ENCODE results near the gene SGK1. TPM values are rescaled to one million over a fixed set of nuclear protein-coding genes. Genes with fewer than 3 reads are reported as not detected.
"Not testable (repeated sequence)": the region's sequence is repeated elsewhere in the genome, so short reads cannot be mapped to it uniquely, and the experiment has no call there.

Gene SGK1
- polyA plus RNA-seq, 2 of the 4 experiments (the other 2 are of a cell fraction), result 41.3 to 131 TPM

GRCh38 chr6:134319686-134320085 is 1.8 kb upstream of the SGK1 start:
- WGBS (ENCODE audit: missing lambda C conversion rate), result 74% methylated on average over 2 of the region's 2 CpGs
- ATAC-seq; H3K4me3 ChIP-seq; H3K4me1 ChIP-seq; DNase-seq (ENCODE audit: low read depth in 1 of 2, low spot score in 1 of 2); H3K9me3 ChIP-seq; CTCF ChIA-PET; POLR2A ChIA-PET; FAIRE-seq; H3K4me2 ChIP-seq; H3K27ac ChIP-seq: not testable (repeated sequence)

GRCh38 chr6:134318974-134319281 is 1.0 kb upstream of the SGK1 start:
- no peak overlapping the region for H3K4me2 ChIP-seq
- no peak for DNase-seq (ENCODE audit: low read depth in 1 of 2, low spot score in 1 of 2)
- POLR2A ChIA-PET, result no interaction called here
- peaks cover 9% of the 10 kb centered on the region; the same call in 2 of the 3 replicates for H3K4me1 ChIP-seq
- H3K9me3 ChIP-seq, result no peaks in the 10 kb centered on the region
- no peak for TF ChIP-seq MYC (IDR thresholded peaks at IDR 0.05; ENCODE audit: borderline replicate concordance, low read length)
- TF ChIP-seq ZSCAN20 (CRISPR knock-in tag; IDR thresholded peaks at IDR 0.05), result no peak
- no peak for TF ChIP-seq EP300 (IDR thresholded peaks at IDR 0.05)
- TF ChIP-seq PHF8 (IDR thresholded peaks at IDR 0.05; ENCODE audit: borderline replicate concordance, low read depth), result no peak
- TF ChIP-seq, protein P1, sequence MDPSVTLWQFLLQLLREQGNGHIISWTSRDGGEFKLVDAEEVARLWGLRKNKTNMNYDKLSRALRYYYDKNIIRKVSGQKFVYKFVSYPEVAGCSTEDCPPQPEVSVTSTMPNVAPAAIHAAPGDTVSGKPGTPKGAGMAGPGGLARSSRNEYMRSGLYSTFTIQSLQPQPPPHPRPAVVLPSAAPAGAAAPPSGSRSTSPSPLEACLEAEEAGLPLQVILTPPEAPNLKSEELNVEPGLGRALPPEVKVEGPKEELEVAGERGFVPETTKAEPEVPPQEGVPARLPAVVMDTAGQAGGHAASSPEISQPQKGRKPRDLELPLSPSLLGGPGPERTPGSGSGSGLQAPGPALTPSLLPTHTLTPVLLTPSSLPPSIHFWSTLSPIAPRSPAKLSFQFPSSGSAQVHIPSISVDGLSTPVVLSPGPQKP (IDR thresholded peaks at IDR 0.05; ENCODE audit: low read depth, low read length), result no peak
- TF ChIP-seq MAZ (IDR thresholded peaks at IDR 0.05; ENCODE audit: borderline replicate concordance, low read depth, low read length), result no peak
- TF ChIP-seq SMC3 (IDR thresholded peaks at IDR 0.05), result no peak
- TF ChIP-seq TFCP2L1 (CRISPR knock-in tag; IDR thresholded peaks at IDR 0.05), result no peak
- no peak for TF ChIP-seq E2F6 (IDR thresholded peaks at IDR 0.05; ENCODE audit: borderline replicate concordance, low read depth)
- TF ChIP-seq ZNF302 (CRISPR knock-in tag; IDR thresholded peaks at IDR 0.05), result no peak
- no peak for TF ChIP-seq TP53 (CRISPR knock-in tag; IDR thresholded peaks at IDR 0.05)
- H3K27ac ChIP-seq, result no peak overlapping the region
- no peak for ATAC-seq
- H3K4me3 ChIP-seq, result no peak overlapping the region
- WGBS (ENCODE audit: missing lambda C conversion rate), result 94% methylated on average over 1 of the region's 1 CpG
- FAIRE-seq, result no peak
- CTCF ChIA-PET, result no interaction called here

- Histone ChIP-seq H3K4me2 (peak overlapping the region; percentile 87), H3K4me3 (peak overlapping the region; percentile 44), H3K27ac (peak overlapping the region in 1 of 2 experiments; percentile 46; a peak in 2 of 6 replicates), H3K9me3 (no peaks in the 10 kb centered on the region), H3K4me1 (peaks cover 9% of the 10 kb centered on the region; the same call in 2 of the 3 replicates)
- 55% methylated on average over 8 of the region's 8 CpGs for WGBS (ENCODE audit: missing lambda C conversion rate)
- CTCF ChIA-PET, result interaction anchor here (1.2 kb wide), 1 partner anchor 564 kb away, joined by 3 read pairs; no protein-coding TSS in a partner anchor
- no peak for ATAC-seq
- POLR2A ChIA-PET, result no interaction called here
- no peak for DNase-seq (ENCODE audit: low read depth in 1 of 2, low spot score in 1 of 2)
- FAIRE-seq, result no peak
- TF ChIP-seq ZSCAN20 (CRISPR knock-in tag; IDR thresholded peaks at IDR 0.05) (no peak), SREBF2 (IDR thresholded peaks at IDR 0.05) (no peak), CHD4 (IDR thresholded peaks at IDR 0.05; ENCODE audit: borderline replicate concordance) (no peak), JUN (IDR thresholded peaks at IDR 0.05) (no peak), FOSL2 (IDR thresholded peaks at IDR 0.05) (no peak), FOSL2 (CRISPR knock-in tag; IDR thresholded peaks at IDR 0.05) (no peak), RAD21 (conservative IDR thresholded peaks at IDR 0.05 in 1 of 2, IDR thresholded peaks at IDR 0.05 in 1 of 2) (no peak), RNF2 (IDR thresholded peaks at IDR 0.05; ENCODE audit: borderline replicate concordance, low read depth) (no peak), MYC (IDR thresholded peaks at IDR 0.05; ENCODE audit: borderline replicate concordance, low read length) (no peak), GATA3 (IDR thresholded peaks at IDR 0.05; ENCODE audit: borderline replicate concordance) (no peak), FOXS1 (CRISPR knock-in tag; IDR thresholded peaks at IDR 0.05) (no peak), NFE2L2 (conservative IDR thresholded peaks at IDR 0.05; ENCODE audit: low read length) (no peak), PHF8 (IDR thresholded peaks at IDR 0.05; ENCODE audit: borderline replicate concordance, low read depth) (no peak), HDAC2 (IDR thresholded peaks at IDR 0.05) (no peak), CTCF (IDR thresholded peaks at IDR 0.05) (no peak), ZFP36 (IDR thresholded peaks at IDR 0.05; ENCODE audit: borderline replicate concordance, partially characterized antibody) (no peak), MAZ (IDR thresholded peaks at IDR 0.05; ENCODE audit: borderline replicate concordance, low read depth, low read length) (no peak)
- TF ChIP-seq, protein P2, sequence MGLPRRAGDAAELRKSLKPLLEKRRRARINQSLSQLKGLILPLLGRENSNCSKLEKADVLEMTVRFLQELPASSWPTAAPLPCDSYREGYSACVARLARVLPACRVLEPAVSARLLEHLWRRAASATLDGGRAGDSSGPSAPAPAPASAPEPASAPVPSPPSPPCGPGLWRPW (IDR thresholded peaks at IDR 0.05), result no peak
- TF ChIP-seq, protein P3, sequence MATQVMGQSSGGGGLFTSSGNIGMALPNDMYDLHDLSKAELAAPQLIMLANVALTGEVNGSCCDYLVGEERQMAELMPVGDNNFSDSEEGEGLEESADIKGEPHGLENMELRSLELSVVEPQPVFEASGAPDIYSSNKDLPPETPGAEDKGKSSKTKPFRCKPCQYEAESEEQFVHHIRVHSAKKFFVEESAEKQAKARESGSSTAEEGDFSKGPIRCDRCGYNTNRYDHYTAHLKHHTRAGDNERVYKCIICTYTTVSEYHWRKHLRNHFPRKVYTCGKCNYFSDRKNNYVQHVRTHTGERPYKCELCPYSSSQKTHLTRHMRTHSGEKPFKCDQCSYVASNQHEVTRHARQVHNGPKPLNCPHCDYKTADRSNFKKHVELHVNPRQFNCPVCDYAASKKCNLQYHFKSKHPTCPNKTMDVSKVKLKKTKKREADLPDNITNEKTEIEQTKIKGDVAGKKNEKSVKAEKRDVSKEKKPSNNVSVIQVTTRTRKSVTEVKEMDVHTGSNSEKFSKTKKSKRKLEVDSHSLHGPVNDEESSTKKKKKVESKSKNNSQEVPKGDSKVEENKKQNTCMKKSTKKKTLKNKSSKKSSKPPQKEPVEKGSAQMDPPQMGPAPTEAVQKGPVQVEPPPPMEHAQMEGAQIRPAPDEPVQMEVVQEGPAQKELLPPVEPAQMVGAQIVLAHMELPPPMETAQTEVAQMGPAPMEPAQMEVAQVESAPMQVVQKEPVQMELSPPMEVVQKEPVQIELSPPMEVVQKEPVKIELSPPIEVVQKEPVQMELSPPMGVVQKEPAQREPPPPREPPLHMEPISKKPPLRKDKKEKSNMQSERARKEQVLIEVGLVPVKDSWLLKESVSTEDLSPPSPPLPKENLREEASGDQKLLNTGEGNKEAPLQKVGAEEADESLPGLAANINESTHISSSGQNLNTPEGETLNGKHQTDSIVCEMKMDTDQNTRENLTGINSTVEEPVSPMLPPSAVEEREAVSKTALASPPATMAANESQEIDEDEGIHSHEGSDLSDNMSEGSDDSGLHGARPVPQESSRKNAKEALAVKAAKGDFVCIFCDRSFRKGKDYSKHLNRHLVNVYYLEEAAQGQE (IDR thresholded peaks at IDR 0.05), result no peak
Measured at GRCh38 chr6:134318236-134318973, 493 bp upstream of the SGK1 start.
